Measurements from ENCODE around the gene ARID3A. TPM values are rescaled to one million over a fixed set of nuclear protein-coding genes. Genes with fewer than 3 reads are reported as not detected.

The ARID3A gene
- total RNA-seq, 1 experiment from 2014 or later, result 28.9 TPM

GRCh38 chr19:944663-945241 is 18.9 kb downstream of the ARID3A start:
- Histone ChIP-seq H3K4me1 (ENCODE audit: control insufficient read depth, insufficient read depth, low read length) (peaks cover 5% of the 10 kb centered on the region), H3K27ac (ENCODE audit: low read length) (no peak overlapping the region), H3K27me3 (ENCODE audit: control insufficient read depth, insufficient read depth, low read length) (no peaks in the 10 kb centered on the region), H3K9me3 (ENCODE audit: control insufficient read depth, insufficient read depth, low read depth, low read length) (no peaks in the 10 kb centered on the region), H3K36me3 (ENCODE audit: control insufficient read depth, insufficient read depth, low read length) (no peaks in the 10 kb centered on the region), H3K4me3 (ENCODE audit: low read depth in 2 of 2, low read length in 2 of 2) (no peak overlapping the region)
- DNase-seq (ENCODE audit: low read depth, low spot score) (no peak), ATAC-seq (no peak)
- CTCF ChIA-PET, result no interaction called here
- in situ Hi-C loops (cut with HindIII; ENCODE audit: low pct_unique_long_range_greater_than_20kb, low sequenced_read_pairs), result no loop called here
- intact Hi-C loops (cut with micrococcal nuclease; ENCODE audit: unreplicated experiment), result no loop called here
- BruUV-seq (replicated peaks), result no TSS peak
- TF ChIP-seq POLR2AphosphoS5 (IDR thresholded peaks at IDR 0.05; ENCODE audit: low read depth, low read length) (no peak), CTCF (IDR thresholded peaks at IDR 0.05) (no peak), TCF7L2 (IDR thresholded peaks at IDR 0.05; ENCODE audit: low read depth, low read length) (no peak)
- TF ChIP-seq, protein P1, sequence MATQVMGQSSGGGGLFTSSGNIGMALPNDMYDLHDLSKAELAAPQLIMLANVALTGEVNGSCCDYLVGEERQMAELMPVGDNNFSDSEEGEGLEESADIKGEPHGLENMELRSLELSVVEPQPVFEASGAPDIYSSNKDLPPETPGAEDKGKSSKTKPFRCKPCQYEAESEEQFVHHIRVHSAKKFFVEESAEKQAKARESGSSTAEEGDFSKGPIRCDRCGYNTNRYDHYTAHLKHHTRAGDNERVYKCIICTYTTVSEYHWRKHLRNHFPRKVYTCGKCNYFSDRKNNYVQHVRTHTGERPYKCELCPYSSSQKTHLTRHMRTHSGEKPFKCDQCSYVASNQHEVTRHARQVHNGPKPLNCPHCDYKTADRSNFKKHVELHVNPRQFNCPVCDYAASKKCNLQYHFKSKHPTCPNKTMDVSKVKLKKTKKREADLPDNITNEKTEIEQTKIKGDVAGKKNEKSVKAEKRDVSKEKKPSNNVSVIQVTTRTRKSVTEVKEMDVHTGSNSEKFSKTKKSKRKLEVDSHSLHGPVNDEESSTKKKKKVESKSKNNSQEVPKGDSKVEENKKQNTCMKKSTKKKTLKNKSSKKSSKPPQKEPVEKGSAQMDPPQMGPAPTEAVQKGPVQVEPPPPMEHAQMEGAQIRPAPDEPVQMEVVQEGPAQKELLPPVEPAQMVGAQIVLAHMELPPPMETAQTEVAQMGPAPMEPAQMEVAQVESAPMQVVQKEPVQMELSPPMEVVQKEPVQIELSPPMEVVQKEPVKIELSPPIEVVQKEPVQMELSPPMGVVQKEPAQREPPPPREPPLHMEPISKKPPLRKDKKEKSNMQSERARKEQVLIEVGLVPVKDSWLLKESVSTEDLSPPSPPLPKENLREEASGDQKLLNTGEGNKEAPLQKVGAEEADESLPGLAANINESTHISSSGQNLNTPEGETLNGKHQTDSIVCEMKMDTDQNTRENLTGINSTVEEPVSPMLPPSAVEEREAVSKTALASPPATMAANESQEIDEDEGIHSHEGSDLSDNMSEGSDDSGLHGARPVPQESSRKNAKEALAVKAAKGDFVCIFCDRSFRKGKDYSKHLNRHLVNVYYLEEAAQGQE (IDR thresholded peaks at IDR 0.05; ENCODE audit: insufficient read depth in 1 of 2, low read depth in 2 of 2, low read length in 1 of 2), result no peak
- POLR2A ChIA-PET, result no interaction called here

DNA sequence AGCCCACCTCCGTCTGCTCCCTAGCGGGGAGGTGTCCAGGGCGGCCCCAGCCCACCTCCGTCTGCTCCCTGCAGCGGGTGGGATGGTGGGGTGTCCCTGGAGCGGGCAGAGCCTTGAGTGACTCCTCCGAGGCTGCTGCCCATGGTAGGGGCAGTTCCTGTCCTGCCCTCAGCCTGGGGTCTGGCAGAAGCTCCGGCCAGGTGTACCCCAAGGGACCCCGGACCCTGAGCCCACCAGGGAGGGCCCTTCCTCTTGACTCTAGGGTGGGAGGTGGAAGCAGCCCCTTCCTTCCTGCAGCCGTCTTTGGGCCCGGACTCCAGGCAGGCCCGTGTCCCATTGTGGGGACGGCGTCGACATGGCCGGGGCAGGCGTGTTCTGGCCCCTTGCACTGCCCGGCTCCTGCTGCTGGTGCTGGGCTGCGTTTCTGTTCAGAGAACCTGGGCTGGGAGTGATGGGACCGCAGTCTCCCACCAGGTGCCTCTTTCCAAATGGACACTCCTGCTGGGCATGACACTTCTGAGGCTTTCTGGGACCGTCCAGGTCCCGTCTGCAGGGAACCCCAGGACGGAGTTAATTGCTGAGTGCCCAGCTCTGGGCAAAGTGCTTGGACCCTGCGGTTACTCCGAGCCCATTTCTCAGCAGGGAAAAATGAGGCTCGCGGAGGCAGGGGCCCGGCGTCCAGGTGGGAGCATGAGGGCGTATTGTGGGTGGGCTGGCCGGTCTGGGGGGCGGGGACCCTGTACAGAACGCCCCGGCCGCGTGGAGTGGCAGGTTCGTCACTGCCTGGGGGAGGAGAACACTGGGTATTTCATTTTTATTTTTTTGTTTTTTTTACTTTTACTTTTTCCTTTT is 19.8 kb downstream of the ARID3A start:
- H3K36me3 ChIP-seq (ENCODE audit: control insufficient read depth, insufficient read depth, low read length), result no peaks in the 10 kb centered on the region
- intact Hi-C loops (cut with micrococcal nuclease; ENCODE audit: unreplicated experiment) (no loop called here), in situ Hi-C loops (cut with HindIII; ENCODE audit: low pct_unique_long_range_greater_than_20kb, low sequenced_read_pairs) (no loop called here)
- H3K4me1 ChIP-seq (ENCODE audit: control insufficient read depth, insufficient read depth, low read length), result no peaks in the 10 kb centered on the region; the same call in 1 of the 2 replicates
- no peak for DNase-seq (ENCODE audit: low read depth, low spot score)
- ATAC-seq, result no peak
- no TSS peak for BruUV-seq (replicated peaks)
- ChIA-PET POLR2A (no interaction called here), CTCF (no interaction called here)
- TF ChIP-seq POLR2AphosphoS5 (IDR thresholded peaks at IDR 0.05; ENCODE audit: low read depth, low read length), result no peak
- TF ChIP-seq SIN3A (IDR thresholded peaks at IDR 0.05; ENCODE audit: borderline replicate concordance, insufficient read depth, low read depth, low read length), result no peak
- no peak for TF ChIP-seq TCF7L2 (IDR thresholded peaks at IDR 0.05; ENCODE audit: low read depth, low read length)
- TF ChIP-seq, protein P1 (IDR thresholded peaks at IDR 0.05; ENCODE audit: insufficient read depth in 1 of 2, low read depth in 2 of 2, low read length in 1 of 2), result no peak
- no peak for TF ChIP-seq CTCF (IDR thresholded peaks at IDR 0.05)
- H3K27ac ChIP-seq (ENCODE audit: low read length), result no peak overlapping the region
- H3K9me3 ChIP-seq (ENCODE audit: control insufficient read depth, insufficient read depth, low read depth, low read length), result no peaks in the 10 kb centered on the region
- no peak overlapping the region for H3K4me3 ChIP-seq (ENCODE audit: low read depth in 2 of 2, low read length in 2 of 2)
- H3K27me3 ChIP-seq (ENCODE audit: control insufficient read depth, insufficient read depth, low read length), result no peaks in the 10 kb centered on the region

Measured in Panc1 (cell line).